HUDEP-2 (cell line): ENCODE measurements around the gene AMIGO2.

Experiments
- DNase-seq, 76 experiments: peaks; one replicate each; lab custom pipeline; 2025; ENCODE audit not compliant: unreplicated experiment in 76 of 76; lab: John Stamatoyannopoulos, UW

The AMIGO2 gene

DNA sequence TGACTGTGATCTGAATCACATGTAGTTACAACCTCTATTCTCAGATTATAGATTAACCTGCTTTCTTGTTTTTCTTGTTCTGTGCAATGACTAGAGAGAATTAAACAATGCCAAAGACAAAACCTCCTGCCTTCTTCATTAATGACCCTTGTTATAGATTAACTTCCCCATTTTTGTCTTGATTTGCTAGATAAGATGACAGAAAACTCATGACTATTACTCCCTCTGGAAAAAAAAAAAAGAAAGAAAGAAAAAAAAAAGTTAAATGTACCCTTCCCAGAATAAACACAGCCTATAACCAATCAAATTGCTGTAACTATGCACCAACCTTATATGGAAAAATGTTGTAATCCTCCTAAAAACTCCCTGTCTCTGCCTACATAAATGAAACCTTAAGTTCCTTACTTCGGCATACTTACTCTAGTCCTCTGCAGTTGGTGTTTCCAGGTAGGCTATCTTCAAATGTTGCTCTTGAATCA is 41.5 kb downstream of the AMIGO2 start:
- no peak for DNase-seq

DNA sequence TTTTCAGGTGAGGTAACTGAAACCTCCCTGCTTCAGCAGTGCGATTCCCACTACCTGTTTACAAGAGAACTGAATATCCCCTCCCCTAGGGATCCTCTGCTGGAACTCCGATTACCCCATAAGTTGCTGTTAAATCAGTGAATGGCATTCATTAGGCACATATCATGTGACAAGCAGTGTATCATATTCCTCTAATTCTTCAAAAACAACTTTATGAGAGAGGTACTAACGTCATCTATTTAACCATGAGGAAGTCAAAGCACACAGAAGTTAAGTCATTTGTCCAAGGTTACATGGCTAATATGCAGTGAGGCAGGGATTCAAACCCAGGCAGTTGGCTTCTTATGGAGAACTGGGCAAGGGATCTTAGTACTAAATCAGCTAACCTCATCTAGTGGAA is 44.3 kb downstream of the AMIGO2 start:
- DNase-seq = no peak

DNA sequence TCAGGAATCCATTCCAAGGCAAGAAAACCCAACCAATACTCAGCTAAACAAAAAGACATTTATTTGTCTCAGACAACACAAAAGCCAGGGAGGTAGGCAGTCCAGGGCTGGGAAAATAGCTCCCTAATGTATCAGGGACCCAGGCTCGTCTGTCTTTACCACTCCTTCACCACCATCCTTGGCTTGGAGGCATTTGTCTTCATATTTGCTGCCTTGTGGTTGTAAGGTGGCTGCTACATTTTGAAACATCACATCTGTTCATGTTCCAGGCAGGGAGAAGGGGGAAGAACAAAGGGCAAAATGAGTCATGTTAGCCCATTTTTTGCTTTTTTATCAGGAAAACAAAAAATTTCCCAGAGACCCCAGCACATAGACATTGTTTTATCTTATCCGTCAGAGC is 45.1 kb downstream of the AMIGO2 start:
- no peak for DNase-seq

DNA sequence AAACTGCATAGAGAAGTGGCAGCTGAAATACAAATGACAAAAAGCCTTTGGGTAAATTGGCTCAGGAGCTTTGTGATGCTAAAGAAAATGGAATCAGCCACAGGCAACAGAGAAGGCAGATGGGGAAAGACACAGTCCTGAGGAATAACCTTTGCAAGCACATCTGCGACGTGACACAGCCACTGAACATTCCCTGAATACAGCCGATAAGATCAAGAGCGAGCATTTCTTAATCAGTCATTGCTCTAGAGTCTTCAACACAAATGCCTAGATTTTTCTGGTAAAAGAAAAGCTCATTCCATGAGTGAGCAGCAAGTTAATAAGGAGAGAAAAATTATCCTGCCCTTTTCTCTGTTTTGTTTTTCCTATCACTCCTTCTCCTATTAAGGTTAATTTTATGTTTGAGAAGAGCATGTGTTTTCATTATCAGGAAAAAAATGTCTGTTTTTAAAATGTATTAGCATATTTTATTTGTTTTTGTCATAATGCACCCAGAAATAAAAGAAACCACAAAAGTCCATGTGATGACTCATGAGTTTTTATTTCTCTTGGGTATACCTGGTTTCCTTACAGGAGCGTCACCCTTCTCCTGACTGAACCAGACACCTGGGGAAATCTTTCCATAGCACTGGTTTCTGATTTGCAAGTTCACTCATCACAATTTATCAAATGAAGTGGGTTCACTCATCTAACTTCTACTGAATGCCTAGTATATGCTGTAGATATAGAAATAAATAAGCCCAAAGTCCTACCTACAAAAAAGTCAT is 45.8 kb downstream of the AMIGO2 start:
- no peak for DNase-seq

DNA sequence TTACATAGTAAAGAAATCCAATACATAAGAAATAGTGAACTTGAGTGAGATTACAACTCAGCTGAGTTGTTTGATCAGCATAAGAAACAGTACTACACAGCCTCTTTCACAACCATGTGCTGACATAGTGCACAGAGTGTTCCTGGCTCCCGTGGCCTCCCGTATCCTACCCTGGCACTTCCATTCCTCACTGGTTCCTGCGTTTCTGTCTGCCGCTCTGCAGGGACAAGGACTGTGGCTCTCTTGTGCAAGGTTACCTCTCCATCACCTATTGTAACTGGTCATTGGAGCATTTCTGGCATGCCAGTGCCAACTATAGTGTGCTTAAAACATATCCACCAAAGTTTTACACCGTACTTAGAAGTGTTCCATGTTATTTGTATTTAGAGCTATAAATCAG is 46.7 kb downstream of the AMIGO2 start:
- no peak for DNase-seq

DNA sequence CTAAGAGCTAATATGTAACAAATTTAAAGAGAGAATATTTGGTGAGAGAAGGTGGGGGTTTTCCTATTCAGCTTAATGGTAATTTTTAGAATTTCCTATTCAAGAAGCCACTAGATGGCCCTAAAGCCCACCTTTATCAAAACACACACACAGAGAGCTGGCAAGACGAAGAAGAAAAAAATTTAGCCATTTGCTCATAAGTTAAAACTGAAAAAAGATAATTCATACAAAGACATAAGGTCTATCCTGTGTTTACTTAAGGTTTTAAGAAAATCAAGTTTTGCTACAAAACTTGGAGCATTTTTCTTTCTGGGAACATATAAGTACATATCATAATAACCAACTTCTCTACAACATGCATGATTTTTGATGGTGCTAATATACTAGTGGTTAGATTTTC is 47.1 kb downstream of the AMIGO2 start:
- DNase-seq = peak in 18 of 76 experiments; percentile 2 to 54 (median 20)

DNA sequence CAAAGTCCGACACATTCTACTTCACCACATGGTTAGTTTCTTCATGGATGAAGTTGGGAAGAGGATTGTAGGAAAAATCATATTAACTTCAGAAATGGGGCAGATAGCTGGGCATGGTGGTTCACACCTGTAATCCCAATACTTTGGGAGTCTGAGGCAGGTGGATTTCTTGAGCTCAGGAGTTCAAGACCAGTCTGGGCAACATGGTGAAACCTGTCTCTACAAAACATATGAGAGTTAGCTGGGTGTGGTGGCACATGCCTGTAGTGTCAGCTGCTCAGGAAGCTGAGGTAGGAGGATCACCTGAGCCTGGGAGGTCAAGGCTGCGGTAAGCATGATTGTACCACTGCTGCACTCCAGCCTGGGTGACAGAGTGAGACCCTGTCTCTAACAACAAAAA is 49.9 kb downstream of the AMIGO2 start:
- no peak for DNase-seq

DNA sequence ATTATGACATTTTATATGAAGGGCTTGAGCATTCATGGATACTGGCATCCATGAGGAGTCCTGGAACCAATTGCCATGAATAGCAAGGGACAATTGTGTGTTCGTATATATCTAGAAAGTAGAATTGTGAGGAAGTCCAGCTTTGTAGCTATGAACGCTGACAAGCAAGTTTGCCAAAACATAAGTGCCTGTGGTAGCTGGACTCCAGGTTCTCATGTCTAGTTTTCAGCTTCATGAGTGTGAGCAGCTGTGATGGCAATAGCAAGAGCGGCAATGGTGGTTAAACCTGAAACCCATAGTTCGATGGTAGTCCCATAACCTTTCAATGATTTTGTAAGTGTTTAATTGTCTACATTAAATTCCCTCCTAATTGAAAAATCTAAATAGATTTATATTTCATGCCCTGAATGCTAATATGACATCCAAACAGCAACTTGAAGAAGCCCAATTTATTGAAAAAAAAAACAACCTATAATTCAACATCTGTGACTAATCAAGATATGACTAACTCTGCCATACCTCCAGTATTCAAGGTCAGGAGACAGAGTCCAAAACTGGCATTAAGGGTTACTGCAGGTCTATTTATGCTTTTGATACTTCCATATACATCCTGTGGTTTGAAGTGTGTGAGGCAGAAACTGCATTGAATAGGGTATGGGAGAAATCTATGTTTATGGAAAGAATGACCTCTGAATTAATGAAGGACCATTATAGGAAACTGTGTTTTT is 50.6 kb downstream of the AMIGO2 start:
- no peak for DNase-seq

DNA sequence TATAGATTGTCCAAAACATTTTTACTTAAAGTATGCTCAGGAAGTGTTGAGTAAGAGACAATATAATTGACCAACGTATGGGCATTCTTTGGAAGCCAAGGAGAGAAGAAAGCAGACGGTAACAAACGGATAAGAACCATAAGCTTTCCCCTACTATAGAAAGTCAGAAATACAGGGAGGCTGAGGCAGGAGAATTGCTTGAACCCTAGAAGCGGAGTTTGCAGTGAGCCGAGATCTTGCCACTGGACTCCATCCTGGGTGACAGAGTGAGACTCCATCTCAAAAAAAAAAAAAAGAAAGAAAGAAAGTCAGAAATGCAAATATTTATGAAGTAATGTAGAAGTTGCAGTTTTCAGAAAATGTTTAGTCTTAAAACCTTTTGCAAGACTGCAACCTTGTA is 51.6 kb downstream of the AMIGO2 start:
- no peak for DNase-seq
